ENCODE results near the gene OR7A10. TPM values are rescaled to one million over a fixed set of nuclear protein-coding genes. Genes with fewer than 3 reads are reported as not detected.
"Not testable (repeated sequence)": the region's sequence is repeated elsewhere in the genome, so short reads cannot be mapped to it uniquely, and the experiment has no call there.

OR7A10 gene
- total RNA-seq, 4 donors from 2014 or later: not detected

GRCh38 chr19:14796021-14796420 is 52.7 kb downstream of the OR7A10 start:
- intact Hi-C loops (cut with DNase I; ENCODE audit: low total_unique reads): no loop called here
- DNase-seq: no peak
- TF ChIP-seq CTCF (IDR thresholded peaks at IDR 0.05) (no peak), POLR2A (IDR thresholded peaks at IDR 0.05) (no peak)
- Histone ChIP-seq H3K9me3 (no peaks in the 10 kb centered on the region), H3K36me3 (no peaks in the 10 kb centered on the region), H3K27me3 (no peaks in the 10 kb centered on the region), H3K4me1 (no peaks in the 10 kb centered on the region), H3K27ac (no peak overlapping the region), H3K4me3 (no peak overlapping the region)

- Histone ChIP-seq H3K27me3 (no peaks in the 10 kb centered on the region), H3K4me1 (no peaks in the 10 kb centered on the region), H3K4me3 (no peak overlapping the region), H3K36me3 (no peaks in the 10 kb centered on the region), H3K9me3 (no peaks in the 10 kb centered on the region), H3K27ac (no peak overlapping the region)
- intact Hi-C loops (cut with DNase I; ENCODE audit: low total_unique reads): no loop called here
- no peak for DNase-seq
- TF ChIP-seq POLR2A (IDR thresholded peaks at IDR 0.05) (no peak), CTCF (IDR thresholded peaks at IDR 0.05) (no peak)
Measured at GRCh38 chr19:14795078-14795721, 53.5 kb downstream of the OR7A10 start.

GRCh38 chr19:14792250-14792649 is 56.5 kb downstream of the OR7A10 start:
- H3K4me3 ChIP-seq; H3K9me3 ChIP-seq; H3K27ac ChIP-seq; intact Hi-C loops (cut with DNase I; ENCODE audit: low total_unique reads); H3K27me3 ChIP-seq; H3K36me3 ChIP-seq; H3K4me1 ChIP-seq; DNase-seq: not testable (repeated sequence)

Small RNAs within 50 kb of the gene (small RNA-seq; reads per million reads assigned to genes)
- gene AC005255.1 (not detected), gene OR7A18P (not detected)

Other genes with a start within 250 kb of the OR7A10 start
- under 1 TPM in 1 of 4 donors, not detected in 3; 0.14 TPM for gene ADGRE3, start 174.1 kb downstream of the OR7A10 start, total RNA-seq
- gene ZNF333, start 158.9 kb downstream of the OR7A10 start, total RNA-seq: 10 to 100 TPM; 18.8 to 61.8 (median 44.3) TPM
- gene ADGRE2, start 70.4 kb downstream of the OR7A10 start, total RNA-seq: 1 to 10 TPM in 1 of 4 donors, under 1 TPM in 3; 0.26 to 2.2 (median 0.65) TPM
- gene OR7A5, start 13.7 kb downstream of the OR7A10 start, total RNA-seq: not detected
- not detected for gene OR7C1, start 13.7 kb downstream of the OR7A10 start, total RNA-seq
- gene OR7A17, start 37.2 kb upstream of the OR7A10 start, total RNA-seq: not detected
- not detected for gene OR7C2, start 92.6 kb upstream of the OR7A10 start, total RNA-seq
- under 1 TPM in 1 of 4 donors, not detected in 3; 0.41 TPM for gene SLC1A6, start 130.9 kb upstream of the OR7A10 start, total RNA-seq
- gene CASP14, start 200.6 kb upstream of the OR7A10 start, total RNA-seq: not detected
- not detected for gene OR1I1, start 233.3 kb upstream of the OR7A10 start, total RNA-seq

All from uterus (tissue), 4 donors.